ENCODE results near the gene PGM5.
"Not testable (repeated sequence)": the region's sequence is repeated elsewhere in the genome, so short reads cannot be mapped to it uniquely, and the experiment has no call there.

- not testable (repeated sequence) for TF ChIP-seq CTCF, POLR2A (IDR thresholded peaks at IDR 0.05)
Observed at GRCh38 chr9:68377723-68378122, 21.3 kb downstream of the PGM5 start.

Measured in uterus (tissue), 2 donors.